Measurements from ENCODE around the gene TBCK.

Gene TBCK

DNA sequence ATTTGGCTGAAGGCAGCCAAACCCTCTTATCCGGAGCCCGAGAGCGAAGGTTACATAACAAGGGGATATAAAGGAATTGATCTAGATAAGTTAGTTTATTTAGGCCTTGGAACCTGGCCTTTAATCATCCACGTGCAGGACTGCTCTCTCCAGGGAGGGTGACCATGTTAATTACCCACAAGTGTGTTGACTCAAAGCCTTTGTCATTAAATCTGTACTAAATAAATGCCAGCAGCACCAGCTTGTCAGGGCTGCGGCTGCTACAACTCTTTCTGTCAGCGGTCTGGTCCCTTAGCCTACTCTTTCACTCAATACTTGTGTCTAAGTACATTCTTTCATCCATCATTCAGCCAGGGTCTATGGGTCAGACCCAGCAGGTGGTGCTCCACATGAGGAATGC, 206.1 kb downstream of the TBCK start:
- DNase-seq, result no peak

DNA sequence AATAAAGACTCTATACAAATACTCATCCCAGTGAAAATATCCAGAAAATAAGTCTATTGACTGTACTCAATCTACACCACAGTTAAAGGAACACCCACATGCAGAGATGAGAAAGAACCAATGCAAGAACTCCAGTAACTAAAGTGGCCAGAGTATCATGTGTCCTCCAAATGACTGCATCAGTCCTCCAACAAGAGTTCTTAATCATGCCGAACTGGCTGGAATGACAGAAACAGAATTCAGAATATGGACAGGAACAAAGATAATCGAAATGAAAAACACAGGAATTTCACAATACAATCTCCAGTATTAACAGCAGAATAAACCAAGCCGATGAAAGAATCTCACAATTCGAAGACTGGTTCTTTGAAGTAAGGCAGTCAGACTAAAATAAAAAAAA, 210.3 kb downstream of the TBCK start:
- DNase-seq, result no peak

DNA sequence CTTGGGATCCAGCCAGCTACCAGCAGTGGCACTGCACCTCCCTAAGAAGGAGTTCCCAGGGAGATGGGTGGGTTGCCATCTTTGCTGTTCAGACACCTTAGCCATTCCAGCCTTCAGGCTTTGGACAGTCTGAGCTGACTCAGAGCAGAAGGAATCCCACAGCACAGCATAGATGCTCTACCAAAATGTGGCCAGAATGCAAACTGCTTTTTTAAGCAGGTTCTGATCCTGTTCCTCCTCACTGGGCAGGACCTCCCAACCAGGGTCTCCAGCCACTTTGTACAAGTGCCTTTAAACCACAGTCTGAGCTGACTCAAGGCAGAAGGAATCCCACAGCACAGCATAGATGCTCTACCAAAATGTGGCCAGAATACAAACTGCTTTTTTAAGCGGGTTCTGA, 211.7 kb downstream of the TBCK start:
- DNase-seq, result no peak

DNA sequence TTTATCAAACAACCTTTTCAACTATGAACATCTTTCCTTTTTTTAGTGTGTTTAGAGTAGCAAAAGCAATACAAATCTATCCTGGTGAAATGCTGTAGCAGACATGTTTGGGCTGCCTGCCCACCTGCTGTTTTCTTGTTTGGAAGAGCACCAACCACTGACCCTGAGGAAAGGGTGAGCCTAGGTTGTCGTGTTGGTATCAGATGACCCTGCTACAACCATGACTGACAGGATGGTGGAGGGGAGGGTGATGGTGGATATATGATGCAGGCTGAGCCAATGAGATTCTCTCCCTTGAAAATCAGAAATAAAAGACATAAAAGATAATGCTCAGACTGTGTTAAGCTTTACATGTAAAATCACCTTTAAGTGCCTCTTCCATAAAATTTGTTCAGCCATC, 219.6 kb downstream of the TBCK start:
- DNase-seq, result no peak

DNA sequence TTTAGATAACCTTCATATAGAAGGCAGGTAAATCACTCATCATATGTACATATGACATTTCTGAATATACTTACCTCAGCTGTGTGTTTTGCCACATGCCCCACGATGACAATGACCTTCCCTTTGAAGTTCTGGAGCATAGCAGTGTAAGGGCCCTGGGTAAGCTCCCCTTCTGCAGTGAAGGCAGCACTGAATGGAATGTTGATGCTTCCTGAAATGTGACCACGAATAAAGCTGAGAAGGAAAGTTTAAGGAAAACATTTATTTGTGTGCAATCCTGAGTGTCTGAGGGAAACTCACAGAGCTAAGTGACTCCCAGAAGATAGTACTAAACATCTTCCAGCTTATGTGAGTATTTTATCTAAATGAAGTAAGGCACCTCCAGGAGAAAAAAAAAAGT, 220.6 kb downstream of the TBCK start:
- DNase-seq, result no peak

DNA sequence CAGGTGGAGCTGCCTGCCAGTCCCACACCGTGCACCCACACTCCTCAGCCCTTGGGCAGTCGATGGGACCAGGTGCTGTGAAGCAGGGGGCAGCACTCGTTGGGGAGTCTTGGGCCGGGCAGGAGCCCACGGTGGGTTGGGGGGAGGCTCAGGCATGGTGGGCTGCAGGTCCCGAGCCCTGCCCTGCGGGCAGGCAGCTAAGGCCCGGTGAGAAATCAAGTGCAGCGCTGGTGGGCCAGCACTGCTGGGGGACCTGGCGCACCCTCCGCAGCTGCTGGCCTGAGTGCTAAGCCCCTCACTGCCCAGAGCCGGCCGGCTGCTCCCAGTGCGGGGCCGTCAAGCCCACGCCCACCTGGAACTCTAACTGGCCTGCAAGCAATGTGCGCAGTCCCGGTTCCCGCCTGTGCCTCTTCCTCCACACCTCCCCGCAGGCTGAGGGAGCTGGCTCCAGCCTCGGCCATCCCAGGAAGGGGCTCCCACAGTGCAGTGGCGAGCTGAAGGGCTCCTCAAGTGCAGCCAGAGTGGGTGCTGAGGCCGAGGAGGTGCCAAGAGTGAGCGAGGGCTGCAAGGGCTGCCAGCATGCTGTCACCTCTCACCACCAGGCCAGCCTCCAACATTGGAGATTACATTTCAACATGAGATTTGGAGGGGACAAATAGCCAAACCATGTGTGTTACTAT, 223.5 kb downstream of the TBCK start:
- DNase-seq, result no peak

DNA sequence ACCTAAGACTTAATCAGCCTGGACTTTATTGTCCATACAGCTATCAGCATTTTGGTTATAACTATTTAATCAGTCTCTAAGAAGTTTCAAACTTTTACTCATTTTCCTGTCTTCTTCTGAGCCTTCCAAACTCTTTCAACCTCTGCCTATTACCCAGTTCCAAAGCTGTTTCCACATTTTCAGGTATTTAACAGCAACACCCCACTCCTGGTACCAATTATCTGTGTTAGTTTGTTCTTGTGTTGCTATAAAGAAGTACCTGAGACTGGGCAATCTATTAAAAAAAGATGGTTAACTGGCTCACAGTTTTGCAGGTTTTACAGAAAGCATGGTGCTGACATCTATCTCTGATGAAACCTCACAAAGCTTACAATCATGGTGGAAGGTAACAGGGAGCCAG, 225.2 kb downstream of the TBCK start:
- no peak for DNase-seq

DNA sequence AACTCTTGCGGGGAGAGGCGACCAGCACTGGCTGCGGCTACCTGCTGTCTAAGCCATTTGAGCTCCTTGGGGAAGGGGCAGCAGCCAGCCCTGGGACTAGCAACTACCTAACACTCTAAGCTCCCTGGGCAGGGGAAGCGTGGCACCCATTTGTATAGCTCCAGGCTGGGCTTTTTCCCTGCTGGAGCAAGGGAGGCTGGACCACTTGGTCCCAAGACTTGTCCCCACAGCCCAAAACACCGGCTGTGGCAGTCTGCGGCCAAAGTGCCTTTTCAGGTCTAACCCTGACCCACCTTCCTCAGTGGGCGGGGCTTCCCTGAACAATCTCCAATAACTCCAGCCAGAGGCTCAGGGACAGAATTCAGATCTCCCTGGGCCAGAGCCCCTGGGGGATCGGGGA, 232.9 kb downstream of the TBCK start:
- no peak for DNase-seq

DNA sequence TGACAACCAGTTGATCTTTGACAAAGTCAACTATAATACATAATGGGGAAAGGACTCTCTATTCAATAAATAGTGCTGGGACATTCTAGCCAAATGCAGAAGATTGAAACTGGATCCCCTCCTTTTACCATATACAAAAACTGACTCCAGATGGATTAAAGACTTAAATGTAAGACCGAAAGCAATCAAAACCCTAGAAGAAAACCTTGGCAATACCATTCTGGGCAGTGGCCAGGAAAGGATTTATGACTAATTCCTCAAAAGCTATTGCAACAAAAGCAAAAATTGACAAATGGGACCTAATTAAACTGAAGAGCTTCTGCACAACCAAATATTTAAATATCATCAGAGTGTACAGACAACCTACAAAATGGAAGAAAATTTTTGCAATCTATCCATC, 235.6 kb downstream of the TBCK start:
- DNase-seq, result no peak

DNA sequence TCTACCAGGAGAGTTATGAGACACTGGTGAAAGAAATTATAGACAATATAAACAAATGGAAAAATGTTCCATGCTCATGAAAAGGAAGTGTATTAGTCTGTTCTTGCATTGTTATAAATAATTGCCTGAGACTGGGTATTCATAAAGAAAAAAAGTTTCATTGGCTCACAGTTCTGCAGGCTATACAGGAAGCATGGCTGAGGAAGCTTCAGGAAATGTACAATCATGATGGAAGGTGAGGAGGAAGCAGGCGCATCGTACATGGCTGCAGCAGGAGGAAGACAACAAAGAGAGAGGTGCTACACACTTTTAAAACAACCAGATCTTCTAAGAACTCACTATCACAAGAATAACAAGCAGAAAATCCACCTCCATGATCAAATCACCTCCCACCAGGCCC, 236.4 kb downstream of the TBCK start:
- DNase-seq, result no peak

DNA sequence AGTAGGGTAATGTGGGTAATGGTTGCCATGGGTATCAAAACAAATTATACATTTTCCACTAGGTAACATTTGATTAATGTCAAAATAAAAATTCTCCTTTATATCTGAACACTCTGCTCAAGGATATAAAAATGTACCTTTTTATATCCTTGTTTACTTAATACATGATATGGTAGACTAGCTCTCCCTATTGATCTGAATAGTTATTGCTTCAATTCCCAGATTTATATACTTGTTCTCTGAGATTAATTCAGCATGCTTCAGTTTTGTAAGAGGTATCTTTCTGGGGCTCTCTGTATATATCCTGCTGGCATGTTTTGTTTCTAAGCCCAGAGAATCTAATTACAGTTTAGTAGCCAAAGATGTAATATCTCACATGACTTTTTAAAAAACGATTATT, 251.0 kb downstream of the TBCK start:
- no peak for DNase-seq

DNA sequence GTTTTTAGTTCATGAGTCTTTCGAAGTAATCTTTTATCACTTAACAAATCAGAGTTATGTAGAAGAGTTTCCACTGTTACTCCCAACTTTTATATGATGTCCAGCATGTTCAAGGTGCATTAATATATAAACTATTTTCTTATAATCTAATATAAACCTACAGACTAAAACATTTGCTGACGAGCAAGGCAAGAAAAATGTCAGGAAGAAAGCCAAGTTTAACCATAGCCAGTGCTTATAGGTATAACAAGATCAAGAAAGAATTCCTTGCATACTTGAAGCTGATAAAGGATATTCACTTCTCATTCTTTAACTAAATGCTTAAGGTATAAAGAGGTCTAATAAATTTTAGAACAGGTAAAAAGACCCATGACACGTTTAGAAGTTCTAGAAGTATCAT, 253.0 kb downstream of the TBCK start:
- DNase-seq, result no peak

DNA sequence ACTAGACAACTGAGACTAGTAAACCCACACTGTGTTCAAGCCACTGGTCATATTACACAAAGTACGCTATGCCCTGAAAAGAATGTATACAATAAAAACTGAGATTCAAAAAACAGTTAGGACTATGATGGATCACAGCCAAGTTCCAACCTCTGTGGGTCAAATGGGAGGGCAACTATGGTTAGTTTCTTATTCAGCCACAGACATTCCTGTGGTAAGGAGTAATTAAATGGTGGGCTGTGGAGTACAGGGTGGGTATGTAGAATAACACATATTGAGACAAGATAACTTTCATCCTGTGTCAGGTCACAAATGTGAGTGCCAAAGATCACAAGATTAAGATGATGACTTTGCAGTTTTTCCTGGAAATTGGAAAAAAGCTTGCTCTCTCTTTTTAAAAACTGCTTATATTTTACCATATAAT, 253.5 kb downstream of the TBCK start:
- DNase-seq, result no peak

DNA sequence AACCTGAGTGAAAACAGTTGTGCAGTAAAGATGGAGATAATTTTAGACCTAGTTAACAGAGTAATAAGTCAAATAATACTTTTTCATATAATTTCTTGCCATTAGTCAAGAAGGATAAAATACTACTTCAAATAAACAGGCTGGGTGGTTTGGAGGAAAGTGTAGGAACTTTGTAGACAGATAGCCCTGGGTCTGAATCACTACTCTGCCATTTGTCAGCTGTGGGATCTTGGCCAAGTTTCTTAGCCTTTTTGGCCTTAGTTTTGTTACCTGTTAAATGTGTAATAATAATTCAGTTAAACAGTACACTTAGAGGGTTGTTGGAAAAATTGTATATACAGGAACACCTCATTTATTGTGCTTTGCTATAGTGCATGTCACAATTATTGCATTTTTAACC, 257.1 kb downstream of the TBCK start:
- DNase-seq, result no peak

DNA sequence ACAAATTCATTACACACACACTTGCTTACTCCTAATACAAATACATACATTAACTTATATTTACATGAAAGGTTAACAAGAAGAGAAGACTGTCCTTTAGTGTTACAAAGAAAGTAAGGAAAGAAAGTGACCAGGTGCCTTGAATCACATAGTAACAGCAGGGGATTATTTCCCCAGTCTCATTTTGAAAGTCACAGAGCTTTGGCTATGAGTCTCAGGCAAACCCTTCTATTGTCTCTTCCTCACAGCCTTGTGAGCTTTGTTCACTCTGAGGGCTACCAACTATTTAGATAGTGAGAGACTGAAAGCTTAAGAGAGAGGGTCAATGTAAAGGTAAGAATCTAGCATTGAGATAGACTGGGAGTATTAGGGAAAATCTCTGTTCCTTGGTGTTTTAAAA, 259.1 kb downstream of the TBCK start:
- DNase-seq, result no peak

DNA sequence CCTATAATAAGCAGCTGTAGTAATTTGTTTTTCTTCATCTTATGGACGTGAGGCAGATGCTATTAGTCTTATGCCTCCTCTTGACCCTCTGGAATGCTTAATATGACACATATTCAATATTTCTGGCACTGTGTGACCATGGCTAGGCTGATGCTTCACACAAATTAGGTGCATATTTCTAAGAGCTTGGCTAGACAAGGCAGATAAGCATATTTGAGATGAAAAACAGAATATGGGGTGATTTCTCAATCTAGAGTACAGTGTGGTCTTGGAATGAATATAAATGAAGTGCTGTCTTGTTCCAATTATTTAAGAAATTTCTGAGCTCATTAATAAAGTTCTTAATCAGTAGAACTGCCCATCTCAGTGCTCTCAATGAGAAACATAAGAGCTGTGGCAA, 264.5 kb downstream of the TBCK start:
- no peak for DNase-seq

DNA sequence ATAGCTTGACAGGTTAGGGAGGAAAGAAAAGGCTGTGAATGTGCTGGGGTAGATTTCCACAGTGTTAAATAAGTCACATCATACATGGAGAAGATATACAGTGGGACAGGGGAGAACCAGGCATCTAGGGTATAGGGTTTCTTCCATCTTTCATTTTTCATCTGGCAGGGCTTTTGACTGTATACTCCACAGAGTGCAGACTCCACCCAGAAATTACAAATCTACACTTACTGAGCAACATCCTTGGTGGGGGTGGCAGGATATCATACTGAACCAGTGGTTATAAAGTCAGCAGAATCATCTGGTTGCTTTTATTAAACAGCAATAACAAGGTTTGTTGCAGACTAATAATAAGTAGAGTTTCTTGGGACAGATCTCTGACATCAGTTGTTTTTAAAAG, 266.5 kb downstream of the TBCK start:
- DNase-seq, result no peak

DNA sequence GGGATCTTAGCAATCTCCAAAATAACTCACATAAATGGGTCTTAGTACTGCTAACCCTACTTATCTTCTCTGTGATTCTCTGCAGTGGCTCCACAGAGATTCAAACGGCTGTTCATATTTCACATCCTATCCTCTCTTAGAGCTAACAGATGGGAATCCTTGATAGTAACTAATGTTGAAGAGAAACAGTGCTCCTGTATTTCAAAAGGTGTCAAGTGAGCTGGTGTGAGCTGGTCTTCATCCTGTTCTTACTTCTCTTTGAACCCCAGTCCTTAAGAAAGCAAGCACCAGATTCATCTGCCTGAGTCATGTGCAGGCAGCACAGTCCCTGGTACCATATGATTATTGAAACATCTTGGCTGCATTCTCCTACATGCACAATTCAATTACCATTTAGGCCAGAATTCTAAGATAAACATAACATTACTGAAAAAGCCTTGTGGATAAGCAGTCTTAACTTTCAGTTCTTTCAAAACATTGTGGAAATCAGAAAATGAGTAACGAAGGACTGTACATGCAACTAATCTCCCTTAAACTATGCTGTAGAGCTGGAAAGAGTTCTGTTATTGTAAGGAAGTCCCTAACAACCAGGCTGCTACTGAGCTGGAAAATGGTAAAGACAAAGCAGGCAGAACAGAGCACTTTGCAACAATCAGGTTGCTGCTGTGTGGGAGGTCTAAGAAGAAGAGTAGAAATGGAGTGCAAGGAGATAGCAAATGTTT, 267.6 kb downstream of the TBCK start:
- no peak for DNase-seq

DNA sequence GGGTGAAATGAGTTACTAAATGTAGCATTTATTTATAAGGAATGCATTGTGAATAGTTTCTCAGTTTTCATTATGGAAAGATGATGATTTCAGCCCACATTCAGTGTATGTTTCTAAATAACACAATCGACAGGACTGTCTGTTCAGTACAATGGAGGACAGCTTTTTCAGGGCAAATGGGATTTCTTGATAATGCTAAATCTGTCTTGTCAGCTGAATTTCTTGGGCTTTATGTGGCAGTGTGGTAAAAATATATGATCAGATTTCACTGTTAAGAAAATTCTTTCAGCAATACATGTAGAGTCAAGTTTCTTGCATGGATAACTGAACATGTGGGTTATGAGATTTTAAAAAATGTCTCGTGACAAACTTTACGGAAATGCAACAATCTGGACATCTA, 269.9 kb downstream of the TBCK start:
- DNase-seq, result no peak

DNA sequence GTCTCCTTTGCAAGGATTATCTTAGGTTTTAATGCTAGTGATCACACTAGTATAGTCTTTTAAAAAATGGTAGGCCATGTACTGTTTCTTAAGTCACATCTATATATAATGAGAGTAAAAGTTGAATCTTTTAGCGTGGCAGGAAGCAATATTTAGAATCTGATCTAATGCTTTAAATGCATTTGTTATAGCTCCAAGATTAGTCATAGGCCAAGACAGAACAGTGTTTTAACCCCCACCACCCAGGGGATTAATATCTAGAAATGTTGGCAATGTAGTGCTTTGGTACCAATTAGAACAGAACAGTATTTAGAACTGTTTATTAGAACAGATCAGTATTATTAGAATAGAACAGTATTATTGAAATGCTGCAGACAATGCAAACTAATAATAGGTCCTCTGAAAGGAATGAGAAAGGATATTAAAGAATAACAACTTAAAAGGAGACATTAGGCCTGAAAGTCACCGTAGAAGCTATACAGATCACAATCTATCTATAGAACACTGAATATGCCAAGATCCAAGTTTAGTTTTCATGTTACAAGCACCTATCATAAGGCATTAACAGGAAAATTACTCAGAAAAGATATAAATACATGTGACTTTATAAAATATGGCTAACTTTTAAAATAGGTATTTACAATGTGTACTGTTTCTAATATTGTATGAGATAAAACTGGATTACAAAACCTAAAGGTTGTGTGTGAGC, 274.6 kb downstream of the TBCK start:
- DNase-seq, result no peak

DNA sequence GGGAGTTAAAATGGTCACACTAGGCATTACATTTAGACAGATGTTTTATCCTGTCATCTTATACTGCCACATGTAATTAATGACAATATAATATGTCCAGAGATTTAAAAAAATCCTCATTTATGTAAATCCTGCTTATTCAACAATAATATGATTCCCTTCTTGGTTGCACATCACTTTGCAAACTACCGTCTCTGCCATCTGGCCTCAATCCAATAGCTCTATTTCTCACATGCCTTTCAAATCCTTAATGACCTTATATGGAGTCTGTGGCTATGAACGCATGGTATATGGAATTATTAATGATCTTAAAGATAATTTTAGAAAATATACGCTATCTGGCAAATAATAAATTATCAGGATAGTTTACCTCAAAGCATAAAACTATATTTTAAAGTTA, 276.2 kb downstream of the TBCK start:
- DNase-seq, result no peak

DNA sequence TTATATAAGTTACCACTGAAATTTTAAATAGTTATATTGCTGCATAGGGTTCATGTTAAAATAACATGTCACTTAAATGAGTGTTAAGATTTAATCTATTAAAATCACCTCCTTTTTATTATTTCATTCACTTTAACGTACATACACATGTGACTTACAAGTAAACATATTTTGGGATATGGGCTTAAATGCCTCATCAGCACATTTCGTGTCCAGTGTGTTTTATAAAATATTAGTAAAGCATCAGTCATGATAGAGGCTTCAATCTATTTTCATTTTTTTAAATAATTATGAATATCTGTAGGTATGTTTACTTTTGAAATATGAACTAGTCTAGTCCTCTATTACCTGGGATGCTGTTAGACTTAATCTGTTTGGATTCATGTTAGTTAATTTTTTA, 277.1 kb downstream of the TBCK start:
- DNase-seq, result no peak

DNA sequence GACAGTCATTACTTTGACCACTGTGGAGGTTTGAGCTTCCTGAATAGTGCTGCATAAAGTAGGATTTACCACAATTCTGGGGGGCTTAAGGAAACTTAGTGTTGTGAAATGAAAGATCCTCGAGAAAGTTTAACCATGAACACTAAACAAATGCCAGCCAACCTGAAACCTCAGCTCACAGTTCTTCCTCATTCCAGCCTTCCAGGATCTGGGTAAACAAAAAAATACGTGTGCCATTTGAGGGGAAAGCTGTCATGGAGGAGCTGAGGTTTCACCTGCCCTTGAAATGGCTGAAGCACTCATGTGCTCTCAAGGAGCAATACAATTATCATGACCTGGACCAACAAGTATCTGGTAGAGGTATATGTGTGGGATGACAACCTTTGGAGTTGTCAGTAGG, 278.0 kb downstream of the TBCK start:
- no peak for DNase-seq

DNA sequence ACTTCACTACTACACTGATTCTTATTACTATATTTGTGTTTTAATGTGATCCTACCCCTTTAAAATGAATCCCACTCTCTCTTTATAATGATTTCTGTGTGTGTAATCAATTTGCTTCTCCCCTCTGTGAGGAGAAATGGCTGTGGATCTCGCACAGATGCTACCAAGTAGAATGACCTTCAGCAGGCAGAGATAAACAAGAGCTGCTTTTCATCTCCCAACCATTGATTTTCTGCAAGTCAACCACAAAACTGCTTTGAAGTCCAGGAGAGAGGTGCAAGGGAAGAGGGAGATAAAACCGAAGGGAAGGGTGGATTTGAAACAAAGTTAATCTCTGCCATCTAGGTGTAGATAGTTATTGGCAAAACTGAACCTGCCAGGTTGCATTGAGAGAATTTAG, 279.2 kb downstream of the TBCK start:
- DNase-seq, result no peak

DNA sequence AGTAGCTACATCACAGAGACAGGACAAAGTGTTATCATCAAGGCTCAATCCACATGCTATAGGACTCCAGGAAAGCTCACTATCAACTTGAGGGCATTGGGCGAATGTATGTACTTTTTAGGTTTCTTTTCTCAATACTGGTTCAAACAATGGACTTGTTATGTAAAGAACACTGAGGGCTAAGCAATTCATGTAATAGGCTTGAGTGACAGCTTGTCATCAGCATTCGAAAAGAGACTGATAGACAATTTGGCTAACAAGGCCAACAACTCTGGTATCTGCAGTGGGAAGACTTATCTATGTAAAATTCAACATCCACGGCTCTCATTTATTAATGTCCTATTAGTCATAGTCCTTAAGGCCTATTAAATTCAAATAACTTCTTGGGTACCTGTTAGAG, 279.7 kb downstream of the TBCK start:
- DNase-seq, result no peak

Data from NCI-H146 (cell line).